SK-N-SH (cell line): ENCODE results near the gene LRRC2. TPM values are rescaled to one million over a fixed set of nuclear protein-coding genes. Genes with fewer than 3 reads are reported as not detected.

Experiments
- CTCF ChIA-PET: fragments of 300-600, 350-600 bp; formaldehyde crosslinking; extraction: SDS; loops from one replicate; lab custom pipeline; 2021; lab: Yijun Ruan, JAX
- POLR2A ChIA-PET: fragments of 350-600 bp; sonication (Branson Sonifier 250); formaldehyde crosslinking; extraction: SDS; loops from one replicate; lab custom pipeline; 2020; ENCODE audit warnings: antibody characterized with exemption, inconsistent platforms; lab: Yijun Ruan, JAX
- DNase-seq: peaks from one replicate; pipeline ENCODE4 v3.0.0; 2012
- H2AFZ ChIP-seq: fragments of 200-600 bp; sonication (generic); 2 replicates; pipeline ENCODE4 v1.8.1; 2016; ENCODE audit warnings: antibody characterized with exemption, mild to moderate bottlenecking, low read depth
- H3F3A ChIP-seq: fragments of 200-600 bp; sonication (generic); replicated peaks from 2 replicates; pipeline ENCODE3; 2016; ENCODE audit warnings: antibody characterized with exemption, mild to moderate bottlenecking; ENCODE audit not compliant: insufficient read depth
- H3K27ac ChIP-seq, 2 experiments: fragments of 200-500 bp in 1 of 2; fragments of 200-600 bp in 1 of 2; sonication (Bioruptor generic) in 1 of 2; sonication (generic), shearing (Covaris generic) in 1 of 2; 2 replicates each; pipeline versions ENCODE4 v1.5.1 to v1.6.1; 2014 to 2016; ENCODE audit warnings: low read depth in 2 of 2, inconsistent platforms in 1 of 2, low read length in 1 of 2, mild to moderate bottlenecking in 1 of 2, mixed read lengths in 1 of 2
- H3K27me3 ChIP-seq: fragments of 200-600 bp; sonication (generic), shearing (Covaris generic); 2 replicates; pipeline ENCODE4 v1.6.1; 2016; ENCODE audit warnings: mixed run types; ENCODE audit not compliant: insufficient read depth
- H3K36me3 ChIP-seq, 2 experiments: fragments of 200-500 bp in 1 of 2; fragments of 200-600 bp in 1 of 2; sonication (Bioruptor generic) in 1 of 2; sonication (generic) in 1 of 2; replicated peaks in 1 of 2; 2 replicates each; pipeline versions ENCODE3 to v1.5.1; 2014 to 2016; ENCODE audit warnings: low read length in 1 of 2, mild to moderate bottlenecking in 1 of 2; ENCODE audit not compliant: insufficient read depth in 2 of 2, control insufficient read depth in 1 of 2
- H3K4me1 ChIP-seq, 2 experiments: fragments of 200-500 bp in 1 of 2; fragments of 200-600 bp in 1 of 2; sonication (Bioruptor generic) in 1 of 2; sonication (generic), shearing (Covaris generic) in 1 of 2; 2 replicates each; pipeline versions ENCODE4 v1.5.1 to v1.6.1; 2014 to 2016; ENCODE audit warnings: low read depth in 1 of 2, low read length in 1 of 2, mixed run types in 1 of 2; ENCODE audit not compliant: insufficient read depth in 2 of 2, control insufficient read depth in 1 of 2
- H3K4me2 ChIP-seq: fragments of 200-600 bp; sonication (generic), shearing (Covaris generic); 2 replicates; pipeline ENCODE4 v1.6.1; 2017; ENCODE audit warnings: mixed run types
- H3K4me3 ChIP-seq, 2 experiments: fragments of 200-500 bp in 1 of 2; fragments of 200-600 bp in 1 of 2; sonication (Bioruptor generic) in 1 of 2; sonication (generic), shearing (Covaris generic) in 1 of 2; 2 replicates each; pipeline versions ENCODE4 v1.5.1 to v1.8.1; 2014 to 2016; ENCODE audit warnings: low read depth in 2 of 2, inconsistent platforms in 1 of 2, low read length in 1 of 2, mild to moderate bottlenecking in 1 of 2, mixed read lengths in 1 of 2, moderate library complexity in 1 of 2
- H3K79me2 ChIP-seq: fragments of 200-600 bp; sonication (generic); 2 replicates; pipeline ENCODE4 v1.8.1; 2017; ENCODE audit warnings: mild to moderate bottlenecking; ENCODE audit not compliant: insufficient read depth
- H3K9ac ChIP-seq: fragments of 200-600 bp; sonication (generic); 2 replicates; pipeline ENCODE4 v1.6.1; 2017; ENCODE audit warnings: mixed run types
- H3K9me2 ChIP-seq: fragments of 200-600 bp; sonication (generic); 2 replicates; pipeline ENCODE4 v1.6.1; 2017; ENCODE audit warnings: mixed run types
- H3K9me3 ChIP-seq: fragments of 200-600 bp; sonication (generic); 2 replicates; pipeline ENCODE4 v1.6.1; 2017; ENCODE audit warnings: mixed run types, mild to moderate bottlenecking, moderate library complexity
- H4K20me1 ChIP-seq: fragments of 200-600 bp; sonication (generic); 2 replicates; pipeline ENCODE4 v1.6.1; 2017; ENCODE audit warnings: mild to moderate bottlenecking, mixed run types; ENCODE audit not compliant: insufficient read depth
- CHD2 ChIP-seq: fragments of 150-350 bp; IDR thresholded peaks from 2 replicates; pipeline ENCODE4 v1.6.1; 2018; ENCODE audit warnings: low read length; ENCODE audit not compliant: partially characterized antibody
- CTCF ChIP-seq: fragments of 200-600 bp; sonication (generic); IDR thresholded peaks from 2 replicates; pipeline ENCODE4 v1.6.1; 2017; ENCODE audit warnings: antibody characterized with exemption, mild to moderate bottlenecking, moderate library complexity
- ELF1 ChIP-seq: IDR thresholded peaks from 2 replicates; pipeline ENCODE4 v1.4.0; 2012
- EZH2phosphoT487 ChIP-seq: fragments of 200-600 bp; sonication (generic); IDR thresholded peaks from 2 replicates; pipeline ENCODE4 v1.6.1; 2017; ENCODE audit warnings: low read depth, mixed run types, mild to moderate bottlenecking, antibody characterized with exemption, moderate library complexity, borderline replicate concordance
- FOSL2 ChIP-seq: IDR thresholded peaks from 2 replicates; pipeline ENCODE4 v1.4.0; 2012; ENCODE audit warnings: low read depth, mild to moderate bottlenecking, moderate library complexity, borderline replicate concordance
- GABPA ChIP-seq: IDR thresholded peaks from 2 replicates; pipeline ENCODE4 v1.4.0; 2012; ENCODE audit warnings: low read depth, mild to moderate bottlenecking
- GATA2 ChIP-seq: sonication (generic); formaldehyde crosslinking; IDR thresholded peaks from 2 replicates; pipeline ENCODE4 v1.5.0; 2020; ENCODE audit warnings: mild to moderate bottlenecking, missing genetic modification reagents
- MEF2A ChIP-seq: IDR thresholded peaks from 2 replicates; pipeline ENCODE4 v1.4.0; 2012; ENCODE audit warnings: low read depth, borderline replicate concordance
- MXI1 ChIP-seq: IDR thresholded peaks from 2 replicates; pipeline ENCODE4 v1.6.1; 2012; ENCODE audit warnings: mild to moderate bottlenecking, low read depth, low read length, improper control_type of control experiment
- NFIC ChIP-seq: IDR thresholded peaks from 2 replicates; pipeline ENCODE4 v1.4.0; 2012; ENCODE audit warnings: borderline replicate concordance
- RAD21 ChIP-seq: IDR thresholded peaks from 2 replicates; pipeline ENCODE4 v1.6.1; 2012; ENCODE audit warnings: mild to moderate bottlenecking, low read length
- RCOR1 ChIP-seq: fragments of 150-350 bp; IDR thresholded peaks from 2 replicates; pipeline ENCODE4 v1.6.1; 2017; ENCODE audit warnings: antibody characterized with exemption, low read length
- RFX5 ChIP-seq: IDR thresholded peaks from 2 replicates; pipeline ENCODE4 v1.6.1; 2012; ENCODE audit warnings: mild to moderate bottlenecking, improper control_type of control experiment, low read length
- RXRA ChIP-seq: IDR thresholded peaks from 2 replicates; pipeline ENCODE4 v1.4.0; 2012; ENCODE audit warnings: low read depth, mild to moderate bottlenecking, borderline replicate concordance
- SIN3A ChIP-seq: IDR thresholded peaks from 2 replicates; pipeline ENCODE4 v1.6.1; 2012; ENCODE audit warnings: low read depth, mild to moderate bottlenecking, low read length, moderate library complexity, borderline replicate concordance
- TAF1 ChIP-seq: IDR thresholded peaks from 2 replicates; pipeline ENCODE4 v1.6.1; 2012; ENCODE audit warnings: low read depth, mild to moderate bottlenecking, low read length, moderate library complexity, borderline replicate concordance
- YY1 ChIP-seq: IDR thresholded peaks from 2 replicates; pipeline ENCODE4 v1.4.0; 2012; ENCODE audit warnings: low read depth, mild to moderate bottlenecking
- WGBS: methylation state at CpG from one replicate; pipeline ENCODE4 v1.1.6; 2017; ENCODE audit warnings: low lambda C conversion rate; 5-methylcytosine and 5-hydroxymethylcytosine counted together
- polyA plus RNA-seq, 3 experiments: library from polyadenylated mRNA; depleted of rRNA; stranded (reverse); fragments of >200 nt; gene quantifications; 2 replicates each; pipeline ENCODE4 v1.2.3, GENCODE V29; 2012
- TF ChIP-seq, protein P1 (sequence below): IDR thresholded peaks from 2 replicates; pipeline ENCODE4; 2012
- TF ChIP-seq, protein P2 (sequence below): IDR thresholded peaks from 2 replicates; pipeline ENCODE4 v1.6.1; 2012; ENCODE audit warnings: mild to moderate bottlenecking, low read depth, low read length, moderate library complexity
- TF ChIP-seq, protein P3 (sequence below): IDR thresholded peaks from 2 replicates; pipeline ENCODE4 v1.4.0; 2012; ENCODE audit warnings: low read depth, borderline replicate concordance

Gene LRRC2
- polyA plus RNA-seq, 1 of the 3 experiments (the other 2 are of a cell fraction), result 0.13 TPM

DNA sequence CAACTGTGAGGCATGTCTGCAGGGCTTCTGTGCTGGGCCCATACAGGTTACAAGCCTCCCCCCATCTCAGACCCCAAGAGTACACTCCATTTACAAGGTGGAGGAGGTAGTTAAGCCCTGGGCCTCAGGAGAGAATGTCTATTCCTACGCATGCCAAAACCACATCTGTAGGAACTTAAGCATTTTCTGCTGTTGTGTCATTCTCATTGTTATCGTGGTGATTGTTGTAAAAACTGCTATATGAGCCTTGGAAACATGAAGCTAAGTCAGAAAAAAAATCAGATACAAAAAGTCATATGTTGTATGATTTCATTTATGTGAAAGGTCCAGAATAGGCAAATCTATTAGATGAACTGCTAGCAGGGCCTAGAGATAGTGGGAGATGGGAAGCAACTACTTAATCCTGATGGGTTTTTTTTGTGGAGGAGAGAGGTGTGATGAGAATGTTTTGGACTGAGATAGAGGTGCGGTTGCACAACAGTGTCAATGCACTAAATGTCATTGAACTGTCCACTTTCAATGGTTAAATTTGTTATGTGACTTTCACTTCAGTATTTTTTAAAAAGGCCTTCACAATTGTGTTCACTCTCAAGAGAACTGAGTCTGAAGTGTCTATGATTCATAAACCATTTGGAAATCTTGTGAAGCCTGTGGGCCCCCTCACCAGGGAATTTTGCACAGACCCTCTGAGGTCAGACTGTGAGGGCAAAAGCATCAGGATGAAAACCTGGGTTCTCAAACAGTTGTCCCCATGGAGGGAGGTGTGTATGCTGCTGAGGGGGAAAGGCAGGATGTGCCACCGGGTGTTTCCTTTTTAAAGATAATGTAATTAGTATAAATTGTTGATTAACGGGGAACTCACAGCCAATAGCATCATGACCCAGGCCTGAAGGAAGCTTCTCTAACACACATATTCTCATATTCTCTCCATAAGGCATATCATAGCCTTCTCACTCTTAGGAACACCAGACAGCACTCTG lies 65.2 kb downstream of the LRRC2 start:
- Histone ChIP-seq H4K20me1 (no peaks in the 10 kb centered on the region), H3K9me3 (no peaks in the 10 kb centered on the region), H3F3A (no peaks in the 10 kb centered on the region), H3K4me3 (no peak overlapping the region), H3K79me2 (no peaks in the 10 kb centered on the region), H3K27ac (no peak overlapping the region), H2AFZ (no peak overlapping the region), H3K4me1 (peaks cover 0 to 6% of the 10 kb centered on the region in 2 experiments; a peak in 1 of 4 replicates), H3K27me3 (no peaks in the 10 kb centered on the region), H3K36me3 (no peaks in the 10 kb centered on the region), H3K4me2 (no peak overlapping the region), H3K9ac (no peak overlapping the region), H3K9me2 (no peaks in the 10 kb centered on the region)
- 43% methylated on average over 4 of the region's 5 CpGs for WGBS
- TF ChIP-seq FOSL2 (no peak), GABPA (no peak), MXI1 (no peak), NFIC (no peak), RCOR1 (no peak), MEF2A (no peak), RAD21 (no peak), ELF1 (no peak), CHD2 (no peak), CTCF (no peak), TAF1 (no peak), RXRA (no peak), GATA2 (CRISPR knock-in tag) (no peak), RFX5 (no peak), YY1 (no peak), EZH2phosphoT487 (no peak), SIN3A (no peak)
- TF ChIP-seq, protein P1, sequence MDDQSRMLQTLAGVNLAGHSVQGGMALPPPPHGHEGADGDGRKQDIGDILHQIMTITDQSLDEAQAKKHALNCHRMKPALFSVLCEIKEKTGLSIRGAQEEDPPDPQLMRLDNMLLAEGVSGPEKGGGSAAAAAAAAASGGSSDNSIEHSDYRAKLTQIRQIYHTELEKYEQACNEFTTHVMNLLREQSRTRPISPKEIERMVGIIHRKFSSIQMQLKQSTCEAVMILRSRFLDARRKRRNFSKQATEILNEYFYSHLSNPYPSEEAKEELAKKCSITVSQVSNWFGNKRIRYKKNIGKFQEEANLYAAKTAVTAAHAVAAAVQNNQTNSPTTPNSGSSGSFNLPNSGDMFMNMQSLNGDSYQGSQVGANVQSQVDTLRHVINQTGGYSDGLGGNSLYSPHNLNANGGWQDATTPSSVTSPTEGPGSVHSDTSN, result no peak
- TF ChIP-seq, protein P2, sequence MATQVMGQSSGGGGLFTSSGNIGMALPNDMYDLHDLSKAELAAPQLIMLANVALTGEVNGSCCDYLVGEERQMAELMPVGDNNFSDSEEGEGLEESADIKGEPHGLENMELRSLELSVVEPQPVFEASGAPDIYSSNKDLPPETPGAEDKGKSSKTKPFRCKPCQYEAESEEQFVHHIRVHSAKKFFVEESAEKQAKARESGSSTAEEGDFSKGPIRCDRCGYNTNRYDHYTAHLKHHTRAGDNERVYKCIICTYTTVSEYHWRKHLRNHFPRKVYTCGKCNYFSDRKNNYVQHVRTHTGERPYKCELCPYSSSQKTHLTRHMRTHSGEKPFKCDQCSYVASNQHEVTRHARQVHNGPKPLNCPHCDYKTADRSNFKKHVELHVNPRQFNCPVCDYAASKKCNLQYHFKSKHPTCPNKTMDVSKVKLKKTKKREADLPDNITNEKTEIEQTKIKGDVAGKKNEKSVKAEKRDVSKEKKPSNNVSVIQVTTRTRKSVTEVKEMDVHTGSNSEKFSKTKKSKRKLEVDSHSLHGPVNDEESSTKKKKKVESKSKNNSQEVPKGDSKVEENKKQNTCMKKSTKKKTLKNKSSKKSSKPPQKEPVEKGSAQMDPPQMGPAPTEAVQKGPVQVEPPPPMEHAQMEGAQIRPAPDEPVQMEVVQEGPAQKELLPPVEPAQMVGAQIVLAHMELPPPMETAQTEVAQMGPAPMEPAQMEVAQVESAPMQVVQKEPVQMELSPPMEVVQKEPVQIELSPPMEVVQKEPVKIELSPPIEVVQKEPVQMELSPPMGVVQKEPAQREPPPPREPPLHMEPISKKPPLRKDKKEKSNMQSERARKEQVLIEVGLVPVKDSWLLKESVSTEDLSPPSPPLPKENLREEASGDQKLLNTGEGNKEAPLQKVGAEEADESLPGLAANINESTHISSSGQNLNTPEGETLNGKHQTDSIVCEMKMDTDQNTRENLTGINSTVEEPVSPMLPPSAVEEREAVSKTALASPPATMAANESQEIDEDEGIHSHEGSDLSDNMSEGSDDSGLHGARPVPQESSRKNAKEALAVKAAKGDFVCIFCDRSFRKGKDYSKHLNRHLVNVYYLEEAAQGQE, result no peak
- TF ChIP-seq, protein P3, sequence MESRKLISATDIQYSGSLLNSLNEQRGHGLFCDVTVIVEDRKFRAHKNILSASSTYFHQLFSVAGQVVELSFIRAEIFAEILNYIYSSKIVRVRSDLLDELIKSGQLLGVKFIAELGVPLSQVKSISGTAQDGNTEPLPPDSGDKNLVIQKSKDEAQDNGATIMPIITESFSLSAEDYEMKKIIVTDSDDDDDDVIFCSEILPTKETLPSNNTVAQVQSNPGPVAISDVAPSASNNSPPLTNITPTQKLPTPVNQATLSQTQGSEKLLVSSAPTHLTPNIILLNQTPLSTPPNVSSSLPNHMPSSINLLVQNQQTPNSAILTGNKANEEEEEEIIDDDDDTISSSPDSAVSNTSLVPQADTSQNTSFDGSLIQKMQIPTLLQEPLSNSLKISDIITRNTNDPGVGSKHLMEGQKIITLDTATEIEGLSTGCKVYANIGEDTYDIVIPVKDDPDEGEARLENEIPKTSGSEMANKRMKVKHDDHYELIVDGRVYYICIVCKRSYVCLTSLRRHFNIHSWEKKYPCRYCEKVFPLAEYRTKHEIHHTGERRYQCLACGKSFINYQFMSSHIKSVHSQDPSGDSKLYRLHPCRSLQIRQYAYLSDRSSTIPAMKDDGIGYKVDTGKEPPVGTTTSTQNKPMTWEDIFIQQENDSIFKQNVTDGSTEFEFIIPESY, result no peak
- ChIA-PET POLR2A (no interaction called here), CTCF (interaction anchor here (1.0 to 8.7 kb wide), 2 partner anchors 14 to 57 kb away, joined by 4 to 108 read pairs; no protein-coding TSS in a partner anchor)
- DNase-seq, result no peak
